GM15510 (cell line): ENCODE measurements around the gene BAG1.

Source experiments
- POLR2A ChIP-seq: IDR thresholded peaks from 3 replicates; pipeline ENCODE4 v1.6.1; 2011; ENCODE audit warnings: borderline replicate concordance; ENCODE audit not compliant: insufficient read length; ENCODE audit errors: extremely low read depth

BAG1 gene

DNA sequence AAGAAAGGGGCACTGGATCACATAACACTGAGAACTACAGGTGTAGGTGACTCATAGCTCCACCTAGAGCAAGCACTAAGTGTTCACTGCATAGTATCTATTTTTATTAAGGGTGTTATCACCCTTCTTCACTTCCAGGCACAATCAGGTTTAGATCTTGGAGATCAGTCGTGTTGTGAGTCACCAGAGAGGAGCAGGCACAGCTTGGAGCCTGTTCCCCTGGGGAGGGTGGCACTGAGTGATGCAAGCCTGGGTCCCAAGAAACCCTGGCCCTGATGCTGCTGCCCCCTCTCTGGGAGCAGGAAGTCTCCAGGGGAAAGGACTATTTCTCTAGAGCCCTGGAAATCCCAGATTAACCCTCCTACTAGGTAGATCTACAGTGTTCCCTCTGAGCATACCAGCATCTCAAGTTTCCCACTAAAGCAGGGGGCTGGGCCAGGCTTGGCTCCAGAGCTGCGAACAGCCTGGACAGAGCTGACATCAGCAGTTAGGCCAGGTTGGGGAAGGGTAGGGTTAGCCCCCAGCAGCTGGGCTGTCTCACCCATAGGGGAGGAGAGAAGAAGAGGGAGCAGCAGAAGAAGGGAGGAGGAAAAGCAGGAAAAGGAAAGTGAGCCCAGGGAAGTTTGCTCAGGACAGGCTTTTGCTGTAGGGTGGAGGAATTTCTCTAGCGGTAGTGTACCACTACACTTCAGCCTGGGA lies 52.7 kb downstream of the BAG1 start:
- TF ChIP-seq POLR2A: no peak

DNA sequence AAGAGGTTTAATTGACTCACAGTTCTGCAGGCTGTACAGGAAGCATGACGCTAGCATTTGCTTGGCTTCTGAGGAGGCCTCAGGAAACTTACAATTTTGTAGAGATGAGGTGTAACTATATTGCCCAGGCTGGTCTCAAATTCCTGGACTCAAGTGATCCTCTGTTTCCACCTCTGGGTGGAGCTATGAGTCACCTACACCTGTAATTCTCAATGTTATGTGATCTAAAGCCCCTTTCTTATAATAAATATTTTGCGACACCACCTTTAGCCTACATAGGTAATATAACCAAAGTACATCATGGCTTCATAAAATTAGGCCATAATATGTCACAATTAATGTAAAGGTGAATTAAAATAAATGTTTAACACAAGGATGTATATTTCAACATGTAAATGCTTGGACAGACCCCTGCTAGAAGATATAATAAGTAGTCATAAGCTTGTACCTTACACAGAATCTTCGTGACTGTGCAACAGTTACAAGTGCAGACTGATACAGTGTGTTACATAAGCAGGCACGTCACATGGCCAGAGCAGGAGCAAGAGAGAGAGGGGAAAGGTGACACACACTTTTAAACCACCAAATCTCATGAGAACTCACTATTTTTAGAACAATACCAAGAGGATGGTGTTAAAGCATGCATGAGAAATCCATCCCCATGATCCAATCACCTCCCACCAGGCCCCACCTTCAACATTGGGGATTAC lies 54.3 kb downstream of the BAG1 start:
- no peak for TF ChIP-seq POLR2A

DNA sequence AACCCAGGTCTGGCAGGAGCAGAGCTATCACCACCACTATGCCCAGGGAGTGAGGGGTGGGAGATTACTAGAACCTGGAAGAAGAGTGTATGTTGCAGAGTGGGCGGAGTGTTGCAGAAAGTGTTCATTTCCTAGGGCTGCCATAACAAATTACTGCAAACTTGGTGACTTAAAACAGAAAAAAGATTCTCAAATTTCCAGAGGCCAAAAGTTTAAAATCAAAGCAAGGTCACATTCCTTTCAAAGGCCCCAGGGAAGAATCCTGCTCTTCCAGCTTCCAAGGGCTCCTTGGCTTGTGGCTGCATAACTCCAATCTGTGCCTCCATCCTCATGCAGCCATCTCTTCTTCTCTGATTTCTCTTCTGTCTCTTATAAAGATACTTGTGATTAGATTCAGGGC lies 55.1 kb downstream of the BAG1 start:
- no peak for TF ChIP-seq POLR2A

DNA sequence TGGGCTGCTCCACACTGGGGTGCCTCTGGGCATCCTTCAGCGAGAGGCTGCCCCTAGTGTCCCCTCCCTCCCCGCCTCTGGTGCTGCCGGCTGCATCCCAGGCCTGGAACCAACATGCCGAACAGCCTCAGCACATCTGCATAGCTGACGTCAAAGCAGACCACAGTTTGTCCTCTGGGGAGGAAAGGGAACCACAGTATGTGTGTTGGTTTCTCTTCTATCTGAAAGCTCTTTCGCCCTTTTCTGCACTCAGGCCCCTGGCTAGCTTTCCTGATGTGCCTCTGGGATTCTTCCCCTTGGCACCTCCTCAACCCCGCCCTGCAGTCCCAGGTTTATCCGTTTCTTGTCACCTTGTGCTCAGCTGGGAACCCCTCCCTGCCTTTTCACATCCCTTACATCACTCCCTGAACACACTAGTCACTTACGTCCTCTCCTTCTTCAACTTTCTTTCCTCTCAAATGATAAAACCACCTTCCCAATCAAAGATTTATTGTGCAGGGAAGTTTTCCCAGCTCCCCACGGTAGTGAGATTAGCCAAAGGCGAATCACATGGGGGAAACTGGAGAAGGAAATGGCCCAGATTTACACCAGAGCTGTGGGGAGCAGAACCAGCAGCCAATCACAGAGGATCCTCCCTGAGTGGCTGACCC lies 61.8 kb downstream of the BAG1 start:
- TF ChIP-seq POLR2A: peak; percentile 17
